ENCODE data around the gene CBX8. TPM values are rescaled to one million over a fixed set of nuclear protein-coding genes. Genes with fewer than 3 reads are reported as not detected.
A peak's percentile ranks its signal among the peaks of the same experiment; 100 is the strongest.

Gene CBX8
- total and polyA plus RNA-seq, 2 of the 13 experiments (the other 11 are each of a cell fraction or from before 2014, with no cell fraction given) = 0.34 to 12.6 TPM

GRCh38 chr17:79810130-79811010, 13.5 kb upstream of the CBX8 start (continued):
- TF ChIP-seq ZBTB14 (CRISPR knock-in tag; IDR thresholded peaks at IDR 0.05) (peak; percentile 82), RAD21 (CRISPR knock-in tag; IDR thresholded peaks at IDR 0.05) (peak; percentile 27; the same call in 1 of the 2 replicates), CCDC6 (CRISPR knock-in tag; IDR thresholded peaks at IDR 0.05) (no peak), ZSCAN30 (CRISPR knock-in tag; IDR thresholded peaks at IDR 0.05) (no peak), ONECUT2 (CRISPR knock-in tag; IDR thresholded peaks at IDR 0.05) (peak; percentile 86), ZFP37 (CRISPR knock-in tag; IDR thresholded peaks at IDR 0.05; ENCODE audit: borderline replicate concordance) (no peak), ZNF124 (CRISPR knock-in tag; IDR thresholded peaks at IDR 0.05) (no peak), ZNF460 (CRISPR knock-in tag; IDR thresholded peaks at IDR 0.05; ENCODE audit: borderline replicate concordance) (no peak), JARID2 (CRISPR knock-in tag; IDR thresholded peaks at IDR 0.05; ENCODE audit: insufficient replicate concordance) (no peak), SRF (IDR thresholded peaks at IDR 0.05; ENCODE audit: low read depth, low read length) (peak; percentile 100), MED13 (CRISPR knock-in tag; IDR thresholded peaks at IDR 0.05) (0 out of 2 replicates have a peak, but pooled peaks have one; percentile 1), GZF1 (CRISPR knock-in tag; IDR thresholded peaks at IDR 0.05) (0 out of 2 replicates have a peak, but pooled peaks have one; percentile 31), ZBTB2 (CRISPR knock-in tag; IDR thresholded peaks at IDR 0.05; ENCODE audit: low read depth) (0 out of 2 replicates have a peak, but pooled peaks have one; percentile 68), ZNF83 (CRISPR knock-in tag; IDR thresholded peaks at IDR 0.05; ENCODE audit: borderline replicate concordance) (no peak), ZFP36 (IDR thresholded peaks at IDR 0.05; ENCODE audit: borderline replicate concordance, low read depth, low read length, partially characterized antibody) (peak; percentile 96), MXD1 (CRISPR knock-in tag; IDR thresholded peaks at IDR 0.05) (no peak), ZNF101 (CRISPR knock-in tag; IDR thresholded peaks at IDR 0.05; ENCODE audit: borderline replicate concordance, low read depth) (no peak), HDAC1 (CRISPR knock-in tag; IDR thresholded peaks at IDR 0.05) (peak; percentile 37; the same call in 1 of the 2 replicates), ZNF280D (CRISPR knock-in tag; IDR thresholded peaks at IDR 0.05) (no peak), MTERF4 (CRISPR knock-in tag; IDR thresholded peaks at IDR 0.05) (peak; percentile 58; the same call in 1 of the 2 replicates), ZNF614 (CRISPR knock-in tag; IDR thresholded peaks at IDR 0.05; ENCODE audit: borderline replicate concordance) (no peak), SNRNP70 (IDR thresholded peaks at IDR 0.05; ENCODE audit: low read depth, low read length) (no peak)

Data from HepG2 (cell line).